GM19324 (cell line): ENCODE results near the gene PTDSS2.
"Not testable (repeated sequence)": the region's sequence is repeated elsewhere in the genome, so short reads cannot be mapped to it uniquely, and the experiment has no call there.

Experiments
- ATAC-seq: cut with Tn5 transposase; IDR thresholded peaks from one replicate; pipeline ENCODE4 v1.9.1; 2021; ENCODE audit warnings: mild to moderate bottlenecking, moderate library complexity; ENCODE audit not compliant: unreplicated experiment, low FRiP score

Gene PTDSS2

DNA sequence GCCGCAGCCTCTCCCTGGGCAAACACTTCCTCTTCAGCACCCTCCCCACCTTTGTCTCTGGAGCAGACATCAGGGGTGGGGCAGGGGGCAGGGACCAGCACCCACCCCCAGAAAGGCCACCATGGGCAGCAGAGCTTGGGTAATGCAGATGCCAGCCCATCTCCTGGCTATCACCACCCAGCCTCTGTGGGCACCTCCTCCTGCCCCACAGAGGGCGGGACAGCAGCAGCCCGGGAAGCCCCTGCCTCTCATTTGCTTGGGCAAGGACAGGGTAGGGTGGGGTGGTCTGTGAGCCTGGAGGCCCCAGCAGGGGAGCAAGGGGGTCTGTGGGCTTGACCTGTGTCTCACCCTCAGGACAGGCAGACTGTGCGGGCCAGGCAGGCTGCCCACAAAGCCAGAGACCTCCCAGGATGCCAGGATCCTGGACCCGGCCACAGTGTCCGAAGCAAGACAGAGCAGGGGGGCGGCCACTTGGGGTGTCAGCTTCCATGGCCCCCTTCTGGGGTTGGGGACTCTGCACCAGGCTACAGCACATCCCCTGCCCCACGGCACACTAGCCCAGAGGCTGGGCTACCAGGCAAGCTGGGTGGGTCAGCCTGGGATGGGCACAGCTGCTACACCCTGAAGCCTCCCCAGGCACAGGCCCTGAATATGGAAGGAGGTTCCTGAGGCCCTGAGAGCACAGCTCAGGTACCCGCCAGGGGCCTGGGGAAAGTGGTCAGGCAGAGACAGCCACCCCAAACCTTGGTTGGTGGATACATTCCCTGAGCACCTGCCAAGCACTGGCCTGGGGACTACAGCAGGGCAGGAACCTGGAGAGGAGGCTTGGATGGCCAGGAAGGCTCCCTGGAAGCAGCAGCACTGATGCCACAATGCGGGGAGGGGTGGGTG lies 52.5 kb downstream of the PTDSS2 start:
- no peak for ATAC-seq

DNA sequence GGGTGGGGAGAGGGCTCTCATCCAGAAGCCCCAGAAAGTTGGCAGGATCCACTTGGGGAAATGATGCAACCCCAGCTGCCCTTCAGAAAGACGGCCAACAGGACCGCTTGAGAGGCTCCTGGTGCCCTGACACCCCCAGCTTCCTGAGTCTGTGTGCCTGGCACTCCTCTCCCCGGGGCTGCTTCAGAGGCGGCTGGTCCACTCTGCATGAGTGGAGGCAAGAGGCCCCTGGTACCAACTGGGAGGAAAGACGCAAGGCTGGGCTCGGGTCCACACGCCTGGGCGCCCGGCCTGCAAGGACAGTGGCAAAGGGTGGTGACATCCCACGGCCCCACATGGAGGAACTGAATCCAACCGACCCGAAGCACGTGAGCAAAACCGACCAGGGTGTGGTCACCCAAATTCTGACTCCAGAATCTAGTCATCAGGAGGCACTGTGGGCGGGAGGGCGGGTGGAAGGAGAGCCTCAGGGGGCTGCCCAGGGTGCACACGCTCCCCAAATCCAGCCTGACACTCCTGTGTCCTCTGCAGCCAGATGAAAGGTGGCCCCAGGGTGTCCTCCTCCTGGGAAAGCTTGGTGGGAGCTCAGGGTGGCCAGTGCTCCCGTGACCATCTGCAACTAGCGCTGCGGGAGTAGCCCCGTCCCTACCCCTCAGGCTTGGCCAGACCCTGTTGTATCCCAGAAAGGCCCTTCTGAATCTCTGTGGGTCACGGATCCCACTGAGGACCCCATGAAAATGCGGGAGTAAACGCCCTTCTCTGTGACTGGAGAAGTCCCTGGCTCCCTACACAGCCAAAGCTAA lies 53.3 kb downstream of the PTDSS2 start:
- ATAC-seq: no peak

DNA sequence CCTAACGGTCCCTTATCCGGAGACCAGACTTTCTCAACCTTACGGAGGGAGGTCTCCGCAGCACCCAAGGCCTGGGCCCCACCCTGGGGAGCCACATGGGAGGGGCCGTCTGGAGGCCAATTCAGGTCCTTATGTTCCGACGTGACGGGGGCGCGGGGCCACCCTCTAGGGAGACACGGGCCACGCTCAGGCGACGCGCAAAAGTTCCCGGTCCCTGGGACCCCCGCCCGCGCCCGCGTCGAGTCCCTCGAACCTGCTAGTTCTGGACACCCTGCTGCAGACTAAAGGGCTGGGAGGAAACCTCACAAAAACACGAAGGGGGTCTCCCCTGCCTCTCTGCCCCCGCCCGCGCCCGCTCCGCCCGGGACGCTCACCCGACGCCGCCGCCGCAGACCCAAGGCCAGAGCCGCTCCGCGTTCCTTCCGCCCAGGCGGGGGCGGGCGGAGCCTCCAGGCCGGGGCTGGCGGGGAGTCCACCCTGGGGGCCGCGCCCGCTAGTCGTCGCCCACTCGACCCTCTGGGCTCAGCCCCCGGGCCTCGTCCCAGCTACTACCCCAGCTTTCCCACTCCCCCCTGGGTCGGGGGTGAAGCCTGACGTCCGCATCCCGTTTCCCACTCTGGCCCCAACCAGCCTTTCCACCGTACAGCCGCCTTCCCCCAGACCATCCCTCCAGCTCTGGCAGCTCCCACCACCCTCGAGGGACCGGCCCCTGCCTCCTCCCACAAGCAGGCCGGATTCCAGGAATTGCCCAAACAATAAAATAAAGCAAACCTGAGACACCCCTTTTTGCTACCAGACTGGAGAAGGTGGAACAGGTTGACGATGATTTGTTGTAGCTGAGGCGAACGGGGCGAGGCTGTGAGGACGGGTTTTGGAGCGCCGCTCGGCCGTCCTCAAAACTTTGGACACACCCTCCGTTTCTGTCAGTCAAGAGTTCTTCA lies 54.2 kb downstream of the PTDSS2 start:
- ATAC-seq: no peak

DNA sequence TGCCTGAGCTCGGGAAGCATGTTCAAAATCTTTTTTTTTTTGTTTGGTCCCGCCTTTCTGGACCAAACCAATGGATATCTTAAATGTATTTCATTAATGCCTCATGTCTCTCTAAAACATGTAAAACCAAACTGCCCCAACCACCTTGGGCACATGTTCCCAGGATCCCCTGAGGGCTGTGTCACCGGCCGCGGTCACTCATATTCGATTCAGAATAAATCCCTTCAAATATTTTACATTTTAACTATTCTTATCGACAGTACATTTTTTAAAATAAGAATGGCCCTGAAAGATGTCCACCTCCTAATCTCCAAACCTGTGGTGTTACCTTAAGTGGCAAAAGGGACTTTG lies 54.9 kb downstream of the PTDSS2 start:
- ATAC-seq: no peak

DNA sequence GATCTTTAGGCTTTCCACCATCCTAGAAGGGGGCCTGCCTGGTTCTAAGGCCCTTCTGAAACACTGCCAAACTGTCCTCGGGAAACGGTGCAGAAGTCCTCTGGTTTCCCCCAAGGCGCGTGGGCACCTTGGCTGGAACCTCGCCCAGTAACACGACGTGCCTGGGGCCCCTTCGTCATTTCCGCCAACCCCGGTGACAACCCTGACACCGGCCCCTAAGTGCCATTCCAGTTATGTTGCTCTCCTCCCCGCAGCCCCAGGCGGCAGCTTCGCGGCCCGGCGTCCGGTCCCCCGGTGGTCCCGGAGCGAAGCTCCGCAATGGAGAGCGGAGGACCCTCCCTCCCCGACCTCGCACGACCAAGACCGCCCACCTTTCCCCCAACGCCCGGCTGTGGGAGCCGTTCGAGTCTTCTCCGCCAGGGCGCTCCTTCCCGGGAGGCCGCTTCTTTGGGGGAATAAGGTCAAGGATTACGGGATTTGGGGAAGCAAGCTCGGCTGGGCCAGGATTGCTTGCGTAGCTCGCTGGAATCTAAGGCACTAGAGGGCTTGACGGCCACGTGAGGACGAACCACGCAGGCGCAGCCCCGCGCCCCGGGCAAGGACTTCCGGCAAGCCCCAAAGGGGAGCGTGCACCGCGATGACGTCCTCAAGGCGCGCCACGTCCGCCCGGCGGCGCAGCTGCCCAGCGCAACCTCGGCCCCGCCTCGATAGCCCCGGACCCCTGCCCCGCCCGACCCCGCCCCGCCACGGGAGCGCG lies 56.3 kb downstream of the PTDSS2 start:
- peak; percentile 81 for ATAC-seq

DNA sequence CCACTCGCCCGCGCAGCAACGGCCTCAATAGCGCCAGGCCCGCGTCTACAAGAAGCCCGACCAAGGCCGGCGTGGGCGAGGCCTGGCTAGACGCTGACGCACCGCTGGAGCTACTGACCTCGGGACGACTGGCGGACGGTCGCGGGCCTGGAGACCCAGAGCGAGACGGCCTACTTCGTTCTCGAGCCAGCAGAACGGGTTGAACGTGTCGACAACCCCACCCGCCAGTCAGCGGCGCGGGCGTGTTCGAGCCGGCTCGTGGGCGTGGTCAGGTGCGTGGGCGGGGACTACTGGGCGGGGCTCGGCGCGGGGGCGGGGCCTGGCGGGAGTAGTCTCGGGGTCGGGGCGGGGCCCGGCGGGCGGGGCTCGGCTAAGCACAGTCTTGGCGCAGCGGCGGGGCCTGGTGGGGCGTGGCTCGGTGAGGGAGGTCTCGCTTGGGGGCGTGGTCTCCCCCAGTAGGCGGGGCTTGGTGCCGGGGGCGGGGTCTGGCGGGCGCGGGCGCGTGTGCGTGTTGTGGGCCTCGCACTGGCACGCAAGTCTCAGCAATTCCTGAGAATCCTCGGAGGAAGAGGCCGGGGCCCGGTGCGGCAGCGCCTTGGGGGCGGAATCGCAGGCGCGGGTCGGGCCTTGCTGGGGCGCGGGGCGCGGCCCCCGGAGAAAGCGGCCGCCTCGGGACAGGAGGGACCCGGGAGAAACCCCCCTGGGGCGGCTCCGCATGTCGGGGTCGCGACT lies 57.1 kb downstream of the PTDSS2 start, which contains the start of gene RNH1:
Gene RNH1 (minus strand): TSS at position 248 of the 732 bp plus-strand sequence. CDS start 5,080 bp downstream, outside the sequence.
- peak; percentile 53 for ATAC-seq

DNA sequence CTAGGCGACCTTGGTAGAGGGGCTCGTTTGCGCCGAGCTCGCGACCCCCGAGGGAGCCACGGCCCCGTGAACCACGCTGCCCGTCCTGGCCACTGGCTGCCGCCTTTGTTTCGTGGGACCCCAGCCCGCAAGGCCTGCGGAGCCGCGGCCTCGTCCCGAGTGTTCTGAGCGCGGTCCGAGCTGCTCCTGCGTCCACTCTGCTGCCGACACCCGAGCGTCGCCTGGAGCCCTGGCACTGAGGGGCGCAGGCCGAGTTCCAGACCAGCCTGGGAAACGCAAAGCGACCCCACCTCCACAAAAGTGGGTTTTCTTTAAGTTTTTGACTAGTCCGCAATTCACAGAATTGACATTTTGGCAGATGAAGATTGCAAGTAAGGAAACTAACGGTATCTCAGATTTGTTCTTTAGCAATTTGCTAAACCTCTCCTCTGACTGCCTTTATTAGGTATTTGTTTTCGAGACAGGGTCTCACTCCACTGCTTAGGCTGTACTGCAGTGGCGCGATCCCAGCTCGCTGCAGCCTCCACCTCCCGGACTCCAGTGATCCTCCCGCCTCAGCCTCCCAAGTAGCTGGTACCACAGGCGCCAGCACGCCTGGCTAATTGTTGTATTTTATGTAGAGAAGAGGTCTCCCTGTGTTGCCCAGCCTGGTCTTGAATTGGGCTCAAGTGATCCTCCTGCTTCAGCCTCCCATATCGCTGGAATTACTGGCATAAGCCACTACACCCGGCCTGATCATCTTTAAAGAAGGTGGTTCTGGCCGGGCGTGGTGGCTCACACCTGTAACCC lies 57.8 kb downstream of the PTDSS2 start:
- no peak for ATAC-seq

DNA sequence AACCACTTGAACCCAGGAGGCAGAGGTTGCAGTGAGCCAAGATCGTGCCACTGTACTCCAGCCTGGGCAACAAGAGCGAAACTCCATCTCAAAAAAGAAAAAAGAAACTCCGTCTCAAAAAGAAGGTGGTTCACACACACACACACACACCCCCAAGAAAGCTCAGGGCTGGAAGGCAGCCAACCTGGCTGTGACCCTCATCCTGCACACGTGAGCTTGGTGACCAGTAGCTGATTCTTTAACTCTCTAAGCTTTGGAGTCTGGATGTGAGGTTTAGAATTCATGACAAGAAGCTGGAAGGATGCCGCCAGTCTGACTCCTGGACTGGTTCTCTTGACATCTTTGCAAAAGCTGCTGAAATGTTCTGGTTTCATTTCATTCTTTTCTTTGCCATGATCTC lies 58.9 kb downstream of the PTDSS2 start:
- no peak for ATAC-seq

DNA sequence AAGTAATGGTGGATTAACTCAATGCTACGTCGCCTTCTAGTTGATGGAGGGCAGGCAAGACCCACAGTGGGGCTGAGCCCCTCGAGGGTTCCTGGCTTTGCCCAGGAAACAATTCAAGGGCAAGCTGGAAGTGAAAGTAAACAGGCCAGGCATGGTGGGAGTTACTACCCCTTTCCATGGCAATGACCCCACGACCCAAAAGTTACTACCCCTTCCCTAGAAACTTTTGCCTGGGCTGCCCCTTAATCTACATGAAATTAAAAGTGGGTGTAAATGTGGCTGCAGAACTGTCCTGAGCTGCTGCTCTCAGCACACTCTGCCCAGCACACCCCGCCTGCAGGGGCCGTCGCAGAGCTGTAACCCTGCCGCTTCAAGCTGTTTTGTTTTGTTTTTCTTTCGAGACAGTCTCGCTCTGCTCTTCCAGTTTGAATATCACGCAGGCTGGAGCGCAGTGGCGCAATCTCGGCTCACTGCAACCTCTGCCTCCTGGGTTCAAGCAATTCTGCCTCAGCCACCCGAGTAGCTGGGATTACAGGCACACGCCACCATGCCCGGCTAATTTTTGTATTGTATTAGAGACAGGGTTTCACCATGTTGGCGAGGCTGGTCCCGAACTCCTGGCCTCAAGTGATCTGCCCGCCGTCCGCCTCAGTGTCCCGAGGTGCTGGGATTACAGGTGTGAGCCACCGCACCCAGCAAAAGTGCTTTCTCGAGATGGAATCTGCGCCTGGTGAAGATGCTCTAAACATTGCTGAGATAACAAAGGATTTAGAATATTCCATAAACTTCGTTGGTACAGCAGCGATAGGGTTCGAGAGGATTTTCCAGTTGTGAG lies 62.9 kb downstream of the PTDSS2 start:
- no peak for ATAC-seq

DNA sequence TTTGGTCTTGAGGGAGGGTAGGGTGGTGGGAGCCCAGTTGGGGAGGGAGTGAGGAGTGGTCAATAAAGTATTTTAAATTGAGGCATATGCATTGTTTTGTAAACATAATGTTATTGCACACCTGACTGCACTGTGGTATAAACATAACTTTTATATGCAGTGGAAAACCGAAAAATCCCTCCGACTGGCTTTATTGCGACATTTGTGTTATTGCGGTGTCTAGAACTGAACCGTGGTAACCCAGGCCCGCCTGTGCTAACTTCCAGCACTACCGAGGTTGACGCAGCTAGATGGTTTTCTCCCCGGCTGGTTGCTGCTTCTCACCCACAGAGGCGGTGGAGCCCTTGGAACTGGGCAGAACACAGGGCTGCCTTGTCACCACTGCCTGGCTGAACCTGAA lies 64.5 kb downstream of the PTDSS2 start:
- no peak for ATAC-seq

DNA sequence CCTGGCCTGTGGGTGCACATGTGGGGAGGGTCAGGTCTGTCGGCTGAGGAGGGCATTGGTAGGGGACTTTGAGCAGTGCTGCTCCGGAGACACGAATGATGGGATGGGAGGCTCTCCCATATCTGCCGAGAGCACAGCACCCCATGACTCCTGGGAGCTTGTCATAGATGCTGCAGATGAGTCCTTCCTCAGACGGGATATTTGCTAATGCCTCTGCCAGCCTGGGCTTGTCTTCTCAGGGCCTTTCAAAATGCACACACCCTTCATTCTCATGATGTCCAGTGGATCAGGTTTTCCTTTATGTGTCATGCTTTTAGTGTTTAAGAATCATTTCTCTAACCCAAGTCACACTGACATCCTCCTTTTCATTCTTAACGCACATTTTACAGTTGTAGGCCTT lies 65.1 kb downstream of the PTDSS2 start:
- ATAC-seq: no peak

DNA sequence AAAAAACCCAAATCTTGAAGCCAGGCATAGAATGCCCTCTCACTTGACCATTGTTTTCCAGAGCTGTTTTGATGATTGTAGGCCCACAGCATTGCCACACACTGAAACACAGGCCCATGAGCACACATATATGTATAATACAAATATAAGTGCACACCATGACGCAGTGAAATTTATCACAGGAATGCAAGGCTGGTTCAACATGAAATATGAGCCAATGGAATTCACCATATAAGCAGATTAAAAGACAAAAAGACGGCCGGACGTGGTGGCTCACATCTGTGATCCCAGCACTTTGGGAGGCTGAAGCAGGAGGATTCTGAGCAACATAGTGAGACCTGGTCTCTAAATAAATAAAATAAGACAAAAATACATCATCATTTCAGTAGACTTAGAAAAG lies 66.3 kb downstream of the PTDSS2 start:
- no peak for ATAC-seq

DNA sequence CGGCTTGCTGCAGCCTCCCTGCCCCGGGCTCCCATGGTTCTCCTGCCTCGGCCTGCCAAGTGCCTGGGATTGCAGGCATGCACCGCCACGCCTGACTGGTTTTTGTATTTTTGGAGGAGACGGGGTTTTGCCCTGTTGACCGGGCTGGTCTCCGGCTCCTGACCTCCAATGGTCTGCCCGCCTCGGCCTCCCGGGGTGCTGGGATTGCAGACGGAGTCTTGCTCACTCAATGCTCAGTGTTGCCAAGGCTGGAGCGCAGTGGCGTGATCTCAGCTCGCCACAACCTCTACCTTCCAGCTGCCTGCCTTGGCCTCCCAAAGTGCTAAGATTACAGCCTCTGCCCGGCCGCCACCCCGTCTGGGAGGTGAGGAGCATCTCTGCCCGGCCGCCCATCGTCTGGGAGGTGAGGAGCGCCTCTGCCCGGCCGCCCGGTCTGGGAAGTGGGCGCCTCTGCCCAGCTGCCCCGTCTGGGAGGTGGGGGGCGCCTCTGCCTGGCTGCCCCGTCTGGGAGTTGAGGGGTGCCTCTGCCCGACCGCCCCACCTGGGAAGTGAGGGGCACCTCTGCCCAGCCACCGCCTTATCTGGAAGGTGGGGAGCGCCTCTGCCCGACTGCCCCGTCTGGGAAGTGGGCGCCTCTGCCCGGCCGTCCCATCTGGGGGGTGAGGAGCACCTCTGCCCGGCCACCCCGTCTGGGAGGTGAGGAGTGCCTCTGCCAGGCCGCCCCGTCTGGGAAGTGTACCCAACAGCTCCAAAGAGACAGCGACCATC lies 67.0 kb downstream of the PTDSS2 start:
- ATAC-seq: not testable (repeated sequence)

DNA sequence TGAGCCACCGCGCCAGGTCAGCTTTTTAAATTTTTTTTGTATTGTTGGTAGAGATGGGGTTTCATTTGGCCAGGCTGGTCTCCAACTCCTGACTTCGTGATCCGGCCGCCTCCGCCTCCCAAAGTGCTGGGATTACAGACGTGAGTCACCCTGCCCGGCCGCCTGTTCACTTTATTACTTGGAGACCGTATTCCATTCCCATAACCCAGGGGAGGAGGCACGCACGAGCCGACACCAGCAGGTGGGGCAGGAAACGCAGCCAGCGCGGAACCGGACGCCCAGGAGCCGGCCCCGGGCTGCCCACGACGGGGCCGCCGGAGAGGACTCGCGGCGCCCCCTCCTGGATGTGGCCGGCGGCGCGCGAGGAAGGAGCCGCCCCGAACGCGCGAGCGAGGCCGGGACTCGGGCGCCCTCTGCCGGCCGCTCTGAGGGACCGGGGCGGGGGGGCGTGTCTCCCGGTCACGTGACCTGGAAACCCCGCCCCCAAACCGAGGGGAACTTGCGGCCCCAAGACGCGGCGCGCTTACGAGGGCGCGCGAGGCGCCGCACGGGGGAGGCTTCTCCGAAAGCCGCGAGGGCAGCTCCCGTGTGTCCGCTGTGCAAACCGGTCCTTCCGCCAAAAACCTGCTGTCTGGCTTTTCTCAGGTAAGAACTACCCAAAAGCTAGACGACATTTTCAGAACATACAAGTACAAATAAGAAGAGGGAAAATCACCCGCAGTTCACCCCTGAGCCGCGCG lies 68.6 kb downstream of the PTDSS2 start:
- peak; percentile 83 for ATAC-seq

DNA sequence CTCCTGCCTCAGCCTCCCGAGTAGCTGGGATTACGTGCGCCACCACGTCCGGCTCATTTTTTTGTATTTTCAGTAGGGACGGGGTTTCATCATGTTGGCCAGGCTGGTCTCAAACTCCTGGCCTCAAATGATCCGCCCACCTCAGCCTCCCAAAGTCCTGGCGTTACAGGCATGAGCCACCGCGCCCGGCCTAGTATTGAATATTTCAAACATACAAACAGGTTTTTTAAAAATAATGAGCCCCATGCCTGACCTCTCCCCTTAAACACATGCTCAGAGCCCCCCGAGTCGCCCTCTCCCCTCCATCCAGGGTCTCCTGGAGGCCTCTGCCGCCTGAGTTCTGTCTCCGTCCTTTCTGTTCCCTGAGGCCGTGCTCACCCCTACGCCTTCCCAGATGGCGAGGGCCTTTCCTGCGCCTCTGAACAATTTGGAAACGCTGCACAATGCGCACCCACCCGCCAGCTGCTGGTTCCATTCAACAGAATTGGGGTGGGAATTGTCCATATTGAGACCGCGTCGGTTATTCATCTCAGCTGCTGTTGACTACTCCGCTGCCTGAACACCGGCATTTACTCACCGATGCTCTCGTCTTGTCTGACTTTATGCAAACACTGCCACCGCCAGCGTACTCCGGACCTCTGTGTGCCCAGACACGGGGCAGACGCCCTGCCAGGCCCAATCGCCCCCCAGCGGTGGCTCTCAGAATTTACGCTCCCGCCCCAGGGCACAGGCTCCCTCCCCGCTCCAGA lies 70.5 kb downstream of the PTDSS2 start:
- no peak for ATAC-seq
